Measurements from ENCODE around the gene TLE1.

The TLE1 gene

DNA sequence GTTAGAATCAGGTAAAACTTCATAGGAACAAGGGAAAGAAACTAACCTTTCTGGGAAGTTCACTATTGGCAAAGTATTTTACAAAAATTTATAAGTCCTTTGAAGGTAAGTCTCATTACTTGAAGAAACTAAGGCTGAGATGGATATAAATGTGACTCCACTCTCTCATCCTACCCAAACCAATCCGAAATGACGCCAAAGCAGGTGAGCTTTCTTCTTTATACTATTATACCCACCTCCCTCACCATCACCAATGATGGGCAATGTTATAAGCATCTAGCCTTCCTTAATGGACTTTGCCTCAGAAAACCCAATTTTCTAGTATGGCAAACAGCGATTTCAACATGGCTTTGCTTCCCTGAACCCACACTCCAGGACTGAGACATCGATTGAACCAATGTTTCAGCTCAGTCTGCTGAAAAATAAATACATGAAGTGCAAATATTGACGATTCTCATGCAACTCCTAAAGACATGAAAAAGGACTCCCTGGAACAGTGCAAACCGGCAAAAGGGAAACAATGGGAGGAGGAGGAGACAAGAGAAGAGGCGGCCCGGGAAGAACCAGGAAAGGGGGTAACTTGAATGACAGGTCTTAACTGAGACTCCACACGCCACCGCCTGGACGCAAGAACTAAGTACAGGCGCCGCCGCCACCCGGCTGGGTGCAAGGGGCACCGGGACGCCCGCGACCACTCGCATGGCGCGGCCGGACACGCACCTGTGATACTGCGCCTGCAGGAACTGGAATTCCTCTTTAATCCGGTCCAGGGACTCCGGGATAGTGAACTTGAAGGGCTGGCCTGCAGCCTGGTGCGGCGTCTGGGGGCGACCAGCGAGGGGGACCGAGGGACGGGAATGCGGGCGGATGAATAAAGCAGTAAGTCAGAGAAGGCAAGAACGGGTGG is 2.5 kb downstream of the TLE1 start:
- no peak for DNase-seq

DNA sequence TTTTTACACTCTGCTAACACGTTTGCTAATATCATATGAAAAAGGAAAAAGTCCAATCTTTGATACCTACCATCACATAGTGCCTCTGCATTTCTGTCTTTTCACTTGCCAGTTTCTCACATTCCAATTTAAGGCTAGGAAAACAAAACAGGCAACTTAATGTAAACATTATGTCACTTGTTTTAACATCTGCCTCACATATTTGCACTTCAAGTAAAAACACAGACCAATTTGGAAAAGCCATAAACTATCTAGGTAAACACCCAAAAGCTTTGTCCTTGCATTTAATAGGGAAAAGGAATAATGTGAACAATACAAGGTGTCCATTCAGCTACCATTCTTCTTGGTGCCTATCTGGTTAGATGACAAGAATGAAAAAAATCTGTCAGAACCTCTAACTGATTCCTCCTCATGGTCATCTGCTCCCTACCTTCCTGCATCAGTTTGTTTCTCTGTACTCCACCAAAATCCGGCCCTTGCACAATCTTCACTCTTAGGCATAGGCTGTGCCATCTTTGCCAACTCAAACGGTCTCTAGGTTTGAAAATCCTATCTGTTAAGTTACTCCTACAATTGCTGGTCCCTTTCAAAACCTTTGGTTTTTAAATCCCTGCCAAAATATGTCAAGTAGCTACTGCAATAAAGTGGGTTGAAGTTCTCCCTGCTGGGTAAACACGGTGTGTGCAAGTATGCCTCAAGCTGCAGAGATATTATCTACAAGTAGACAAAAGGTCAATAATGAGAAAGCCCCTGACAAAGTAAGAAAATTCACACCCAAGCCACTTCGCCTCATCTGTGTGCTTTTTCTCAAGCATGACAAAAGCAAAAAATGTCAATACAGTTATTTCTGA is 3.4 kb downstream of the TLE1 start:
- no peak for DNase-seq

DNA sequence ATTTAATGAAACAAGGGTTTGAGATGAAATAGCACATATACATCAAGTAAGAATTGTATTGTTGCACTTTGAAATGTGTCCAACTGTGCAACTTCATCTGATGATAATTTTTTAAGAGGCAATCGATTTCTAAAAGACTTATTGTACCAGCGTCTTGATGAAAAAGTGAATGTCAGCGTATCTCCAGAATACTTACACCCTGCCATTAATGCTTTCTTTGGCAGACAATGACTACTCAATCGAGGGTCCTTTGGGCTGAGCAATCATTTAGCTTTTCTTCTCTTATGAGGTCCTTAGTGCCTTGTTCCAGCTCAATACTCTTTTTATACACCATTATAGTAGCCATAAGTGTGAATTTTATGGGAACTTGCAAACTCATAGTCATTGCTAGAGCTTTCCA is 4.7 kb downstream of the TLE1 start:
- no peak for DNase-seq

DNA sequence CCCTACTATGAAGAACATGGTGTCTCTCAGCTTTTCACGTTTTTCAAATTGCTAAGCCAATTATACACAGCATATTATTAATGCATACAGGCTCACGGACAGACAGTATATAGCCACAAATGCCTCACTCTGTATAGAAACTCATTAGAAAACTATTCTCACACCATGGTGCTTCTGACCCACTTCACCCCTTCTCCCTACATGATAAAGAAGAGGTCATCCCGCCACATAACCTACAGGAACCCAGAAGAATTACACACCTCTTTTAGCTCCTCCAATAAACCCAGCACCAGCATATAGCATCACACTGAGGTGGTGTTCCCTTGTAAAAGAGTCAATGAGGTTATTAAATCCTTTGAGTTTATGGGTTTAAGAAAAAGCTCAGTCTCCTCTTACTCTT is 5.6 kb downstream of the TLE1 start:
- DNase-seq: no peak

DNA sequence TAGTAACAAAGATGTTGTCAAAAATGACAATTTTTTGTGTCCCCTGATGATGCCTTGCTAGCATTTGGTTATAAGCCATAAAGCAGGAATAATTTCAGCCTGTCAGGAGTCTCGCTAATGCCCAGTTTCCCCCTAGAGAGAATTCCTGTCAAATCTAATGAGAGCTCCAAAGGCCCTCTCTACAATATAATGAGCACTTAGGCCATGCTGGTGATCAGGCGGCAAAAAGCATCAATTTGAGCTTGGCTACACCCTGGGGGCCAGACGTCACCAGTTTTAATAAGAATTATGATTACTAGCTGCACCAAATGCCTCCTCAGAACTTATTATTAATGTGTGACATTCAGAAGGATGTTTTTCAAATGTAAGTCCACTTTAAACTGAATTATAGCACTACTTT is 6.1 kb downstream of the TLE1 start:
- no peak for DNase-seq

DNA sequence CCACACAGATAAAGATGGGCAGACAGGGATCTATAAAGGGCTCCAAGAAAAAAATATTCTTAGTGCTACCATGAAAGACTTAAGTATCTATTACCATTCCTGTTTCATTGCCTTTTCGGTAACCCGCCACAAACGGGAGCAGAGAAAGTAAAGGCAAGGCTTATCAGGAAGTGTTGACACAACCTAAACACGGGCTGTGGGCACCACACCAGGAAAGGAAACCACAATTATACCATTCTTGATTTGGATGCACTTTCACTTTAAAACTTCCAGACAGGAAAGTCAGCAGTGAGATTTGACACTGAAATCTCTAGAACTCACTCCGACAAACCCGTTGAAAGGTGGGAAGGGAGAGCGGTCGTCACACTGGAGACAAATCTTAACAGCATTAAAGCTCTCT is 6.5 kb downstream of the TLE1 start:
- no peak for DNase-seq

DNA sequence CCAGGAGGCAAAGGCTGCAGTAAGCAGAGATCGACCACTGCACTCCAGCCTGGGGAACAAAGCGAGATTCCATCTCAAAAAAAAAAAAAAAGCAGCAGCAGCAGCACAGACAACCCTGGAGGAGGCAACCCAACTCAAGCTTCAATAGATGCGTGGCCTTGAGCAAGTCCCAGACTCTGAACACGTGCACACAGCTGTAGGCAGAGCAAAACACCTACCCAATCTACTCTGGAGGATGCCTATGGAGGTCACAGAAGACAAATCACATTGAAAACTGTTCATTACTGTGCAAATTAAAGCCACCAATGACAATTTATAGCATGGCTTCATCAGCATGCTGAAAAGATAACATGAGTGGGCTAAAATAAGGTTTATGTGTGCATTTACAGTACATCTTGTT is 7.2 kb downstream of the TLE1 start:
- no peak for DNase-seq

DNA sequence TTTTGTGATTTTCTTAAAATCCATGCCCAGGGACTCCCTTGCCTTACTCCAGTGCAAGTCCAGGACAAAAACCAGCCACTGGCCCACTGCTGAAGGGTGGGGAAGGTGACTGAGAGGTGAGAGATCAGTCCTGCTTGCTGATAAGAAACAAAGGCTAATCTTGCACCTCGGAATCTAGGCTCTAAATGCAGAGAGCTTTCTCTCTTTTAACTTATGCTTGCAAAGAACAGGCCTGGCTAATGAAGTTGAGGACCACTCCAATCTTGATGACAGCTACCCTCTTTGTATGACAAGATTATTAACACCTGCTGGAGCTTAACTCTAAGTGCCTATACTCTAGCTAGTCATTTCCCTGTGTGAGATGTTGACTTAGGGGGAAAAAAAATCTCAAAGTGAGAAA is 8.8 kb downstream of the TLE1 start:
- DNase-seq: no peak

DNA sequence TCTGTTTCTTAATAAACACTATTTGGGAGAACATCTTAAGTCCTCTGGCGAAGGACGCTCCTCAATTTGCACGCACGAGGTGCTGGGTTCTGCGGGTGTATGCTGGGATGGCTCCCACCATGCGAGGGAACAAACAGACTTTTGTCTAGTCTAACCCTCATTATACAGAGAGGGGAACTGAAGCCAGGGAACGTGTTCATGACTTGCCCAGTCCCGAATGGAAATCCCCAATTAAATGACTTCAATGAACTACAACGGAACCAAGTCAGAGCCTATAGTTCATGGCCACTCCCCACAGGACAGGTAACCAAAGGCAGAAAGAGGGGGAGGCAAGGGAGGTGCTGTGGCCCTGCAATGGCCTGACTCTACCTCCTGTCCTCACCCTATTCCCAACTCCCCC is 9.3 kb downstream of the TLE1 start:
- DNase-seq: no peak

DNA sequence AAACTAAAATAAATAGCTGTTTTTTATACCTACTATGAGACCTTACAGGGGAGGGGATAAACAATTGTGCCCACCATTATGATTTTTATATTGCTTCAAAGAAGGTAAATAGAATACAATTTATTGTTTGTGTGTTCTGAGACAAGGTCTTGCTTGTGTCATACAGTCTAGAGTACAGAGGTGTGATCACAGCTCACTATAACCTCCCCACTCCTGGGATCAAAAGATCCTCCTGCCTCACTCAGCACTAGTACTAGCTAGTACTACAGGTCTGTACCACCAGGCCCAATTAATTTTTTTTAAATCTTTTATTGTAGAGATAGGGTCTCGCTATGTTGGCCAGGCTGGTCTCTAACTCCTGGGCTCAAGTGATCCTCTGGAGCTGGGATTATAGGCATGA is 11.3 kb downstream of the TLE1 start:
- DNase-seq: no peak

DNA sequence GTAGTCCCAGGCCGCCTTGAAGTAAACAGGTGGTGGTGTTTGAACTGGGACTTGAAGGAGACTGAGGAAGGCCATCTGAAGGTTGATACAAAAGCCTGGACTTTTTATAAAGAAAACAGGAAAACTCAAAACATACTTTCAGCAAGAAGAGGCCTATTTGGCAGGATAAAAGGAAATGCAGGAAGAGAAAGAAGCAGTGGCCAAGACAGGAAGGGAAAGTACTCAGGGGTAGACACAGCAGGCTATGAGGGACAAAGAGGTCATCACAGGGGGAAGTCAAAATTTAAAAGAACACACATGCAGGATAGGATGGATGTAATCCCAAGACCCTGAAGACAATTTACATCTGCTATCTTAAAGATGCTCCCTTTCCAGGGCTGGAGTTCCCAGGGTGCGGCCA is 13.0 kb downstream of the TLE1 start:
- no peak for DNase-seq

DNA sequence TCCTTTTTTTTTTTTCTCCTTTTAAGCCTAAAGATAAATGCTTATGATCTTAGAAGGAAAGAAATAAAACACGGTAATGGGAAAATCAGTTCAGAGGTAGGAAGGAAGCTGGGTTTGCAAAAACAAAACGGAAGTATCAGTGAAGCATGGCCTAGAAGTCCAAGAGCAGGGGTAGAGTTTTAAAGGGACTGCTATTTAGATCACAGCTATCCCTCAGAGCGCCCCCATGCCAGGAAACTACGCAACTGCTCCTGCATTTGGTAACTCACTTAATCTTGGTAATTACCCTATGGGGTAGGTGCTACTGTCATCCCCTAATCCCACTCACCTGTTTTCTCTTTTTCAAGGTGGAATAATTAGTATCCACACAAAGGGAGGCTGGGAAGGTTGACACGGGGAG is 16.0 kb downstream of the TLE1 start:
- DNase-seq: no peak

DNA sequence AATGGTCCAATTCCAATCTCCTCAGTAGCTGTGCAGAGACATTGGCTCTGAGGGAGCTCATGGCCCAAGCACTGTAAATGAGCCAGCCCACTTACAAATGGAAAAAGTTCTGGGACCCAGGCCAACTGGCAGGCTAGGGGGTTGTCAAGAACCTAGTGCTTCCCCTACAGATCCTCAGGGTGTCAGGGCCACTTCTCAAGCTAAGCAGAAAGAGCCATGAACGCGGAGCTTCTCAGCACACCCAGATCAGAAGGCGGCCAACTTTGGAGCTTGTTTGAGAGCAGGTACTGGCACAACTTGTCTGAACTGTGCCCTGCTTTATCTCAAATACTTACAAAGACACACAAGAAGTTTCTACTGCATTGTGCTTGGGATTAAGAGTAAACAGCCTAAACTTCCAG is 17.5 kb downstream of the TLE1 start:
- DNase-seq: no peak

DNA sequence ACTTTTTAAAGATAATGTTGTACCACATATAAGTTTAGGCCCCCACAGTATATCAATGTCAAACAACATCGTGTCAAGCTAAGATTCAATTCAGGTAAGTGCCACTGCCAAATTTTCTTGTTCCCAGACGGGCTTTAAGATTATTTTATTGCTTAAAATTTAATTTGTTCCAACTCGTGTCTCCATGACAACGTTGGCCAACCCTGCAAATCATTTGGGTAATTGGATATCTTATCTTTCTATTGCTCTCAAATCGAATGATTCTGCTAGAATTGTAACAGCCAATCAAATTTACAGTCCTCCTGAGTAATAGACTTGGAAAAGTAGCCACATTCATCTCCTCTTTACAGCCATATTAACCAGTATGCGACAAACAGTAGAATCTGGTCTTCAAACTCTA is 19.5 kb downstream of the TLE1 start:
- DNase-seq: no peak

DNA sequence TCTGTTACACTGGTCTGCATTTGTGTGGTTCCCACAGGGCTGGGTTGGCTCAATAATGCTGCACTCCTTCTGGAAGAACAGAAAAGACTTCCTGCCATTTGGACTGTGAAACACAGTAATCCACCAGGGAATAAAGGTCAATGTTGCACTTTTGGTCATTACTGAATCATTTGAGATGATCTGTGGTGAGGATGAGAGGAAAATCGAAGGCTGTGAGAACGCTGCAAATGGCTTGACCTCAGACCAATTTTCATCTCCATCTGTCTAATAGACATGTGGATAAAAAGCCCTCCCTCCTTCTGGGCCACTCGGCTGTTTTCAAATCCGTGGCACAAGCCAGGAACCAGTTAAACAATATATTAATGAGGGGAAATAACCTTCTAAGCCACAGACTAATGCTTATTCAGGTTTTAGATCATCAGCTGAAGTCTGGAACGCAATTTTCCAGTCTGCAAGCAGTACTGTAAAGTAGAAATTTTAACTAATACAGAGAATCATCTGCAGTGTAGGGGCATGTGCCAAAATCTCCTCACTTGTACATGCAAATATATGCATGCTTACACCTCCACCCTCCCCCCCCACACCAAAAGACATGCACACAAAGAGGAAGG is 20.2 kb downstream of the TLE1 start:
- DNase-seq: no peak

DNA sequence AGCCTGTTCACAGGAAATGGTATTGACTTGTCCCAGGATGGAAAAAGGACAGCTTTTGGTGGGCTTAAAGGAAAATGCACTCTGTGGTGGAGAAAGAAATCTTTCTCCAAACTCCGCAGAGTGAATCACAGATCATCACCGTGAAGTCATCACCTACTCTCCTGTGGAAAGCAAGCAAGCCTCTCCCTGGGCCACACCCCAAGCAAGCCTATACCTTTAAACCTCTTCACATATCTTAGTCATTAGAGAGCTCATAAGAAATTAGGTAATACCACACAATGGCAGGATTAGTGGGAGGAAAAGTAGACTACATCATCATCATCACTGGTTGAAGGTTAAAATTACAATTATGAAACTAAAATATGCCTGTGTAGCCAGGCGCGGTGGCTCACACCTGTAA is 23.2 kb downstream of the TLE1 start:
- DNase-seq: no peak

DNA sequence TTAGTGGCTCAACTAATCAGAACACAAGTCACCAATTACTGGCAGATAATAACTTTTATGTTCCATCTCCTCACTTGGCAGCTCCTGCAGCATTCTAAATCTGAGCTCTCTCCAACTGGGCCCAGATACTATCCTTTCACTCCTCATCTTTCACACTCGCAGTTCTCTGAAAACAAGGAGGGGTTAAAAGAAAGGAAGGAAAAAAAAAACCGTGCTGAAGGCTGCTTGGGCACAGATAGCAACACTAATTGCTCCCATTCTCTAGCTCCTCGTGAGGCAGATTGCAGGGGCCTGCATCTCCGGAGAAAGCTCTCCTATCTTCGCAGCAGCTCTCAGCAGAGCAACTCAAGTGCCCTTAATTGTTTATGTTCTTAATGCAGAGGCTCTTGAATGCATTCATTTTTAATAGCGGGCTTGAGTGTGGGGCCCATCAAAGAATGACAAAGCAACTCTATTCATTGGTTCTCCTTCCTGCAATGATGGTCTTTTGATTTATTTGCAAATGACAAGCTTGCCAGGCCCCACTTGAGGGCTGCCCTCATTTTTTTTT is 23.9 kb downstream of the TLE1 start:
- no peak for DNase-seq

DNA sequence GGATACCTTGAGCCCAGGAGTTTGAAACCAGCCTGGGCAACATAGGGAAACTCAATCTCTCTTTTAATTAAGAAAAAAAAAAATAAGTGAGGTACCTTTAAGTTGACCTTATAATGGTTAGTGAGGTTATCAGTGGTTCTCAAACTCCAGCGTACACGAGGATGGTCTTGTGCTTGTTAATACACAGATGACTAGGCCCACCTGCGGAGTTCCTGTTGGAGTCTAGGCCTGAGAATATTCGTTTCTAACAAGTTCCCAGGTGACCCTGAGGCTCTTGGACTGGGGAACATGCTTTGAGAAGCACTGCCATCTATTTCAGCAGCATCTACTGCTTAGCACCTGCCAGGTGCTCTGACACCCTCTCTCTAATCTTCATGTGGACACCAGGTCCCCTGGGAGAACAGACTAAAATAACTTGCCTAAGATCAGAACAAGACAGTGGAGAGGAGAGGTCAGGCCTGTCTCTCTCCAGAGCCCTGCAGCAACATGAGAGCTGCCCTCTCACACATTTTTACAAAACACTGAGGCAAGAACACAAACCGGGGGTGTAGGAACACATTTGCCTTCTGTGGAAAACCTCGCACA is 24.6 kb downstream of the TLE1 start:
- no peak for DNase-seq

DNA sequence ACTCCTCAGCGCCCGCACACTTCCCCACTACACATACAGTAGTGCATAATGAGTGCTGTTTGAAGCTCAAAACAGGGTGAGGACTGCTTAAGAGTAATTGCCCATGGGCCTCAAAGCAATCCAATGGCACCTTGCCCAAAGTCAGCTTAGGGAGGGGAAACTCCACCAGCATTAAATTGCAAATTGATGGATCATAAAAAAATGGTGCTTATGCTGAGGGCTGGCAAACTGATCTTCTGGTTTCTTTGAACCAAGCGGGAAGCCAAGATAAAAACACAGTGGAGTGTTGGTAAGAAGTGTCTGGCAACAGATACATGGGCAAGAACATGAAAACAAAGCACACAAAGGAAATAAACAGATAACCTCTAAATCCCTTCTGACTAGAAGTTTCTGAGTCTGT is 28.0 kb downstream of the TLE1 start:
- no peak for DNase-seq

DNA sequence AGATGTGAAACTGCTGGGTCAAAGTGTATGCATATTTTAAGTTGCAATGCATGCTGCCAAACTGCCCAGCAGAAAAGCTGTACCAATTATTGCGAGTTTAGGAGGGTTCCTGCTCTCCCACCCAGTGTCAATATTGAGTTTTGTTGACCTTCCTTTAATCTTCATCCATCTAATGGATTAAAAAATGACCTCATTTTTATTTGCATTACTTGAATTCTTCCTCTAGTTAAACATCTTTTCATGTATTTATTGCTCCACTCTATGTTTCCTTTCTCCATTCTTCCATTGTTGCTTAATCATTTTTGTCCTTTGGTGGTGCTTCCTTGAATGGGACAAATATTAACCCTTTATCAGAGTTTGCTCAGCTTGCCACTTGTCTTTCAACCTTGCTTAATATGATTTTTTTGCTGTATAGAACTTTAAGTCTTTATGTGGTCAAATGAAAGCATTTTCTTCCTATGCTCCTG is 32.4 kb downstream of the TLE1 start:
- no peak for DNase-seq

DNA sequence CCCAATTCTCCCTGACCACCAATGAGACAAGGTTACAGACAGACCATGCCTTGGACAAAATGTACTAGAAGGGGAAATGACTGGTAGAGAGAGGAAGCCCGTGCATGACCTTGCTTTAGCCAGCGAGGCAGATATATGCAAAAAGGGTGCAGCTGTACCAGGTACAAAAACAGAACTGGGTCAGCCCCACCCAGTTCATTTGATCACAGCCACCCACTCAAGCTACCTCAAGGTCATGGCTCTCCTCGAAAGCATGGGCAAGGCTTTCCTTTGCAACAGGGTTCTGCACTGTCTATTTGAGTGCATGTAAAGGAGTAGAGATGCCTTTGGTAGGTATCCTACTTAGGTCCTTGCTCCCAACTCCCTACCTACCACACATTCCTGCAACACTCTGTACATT is 33.3 kb downstream of the TLE1 start:
- peak; percentile 0 for DNase-seq

DNA sequence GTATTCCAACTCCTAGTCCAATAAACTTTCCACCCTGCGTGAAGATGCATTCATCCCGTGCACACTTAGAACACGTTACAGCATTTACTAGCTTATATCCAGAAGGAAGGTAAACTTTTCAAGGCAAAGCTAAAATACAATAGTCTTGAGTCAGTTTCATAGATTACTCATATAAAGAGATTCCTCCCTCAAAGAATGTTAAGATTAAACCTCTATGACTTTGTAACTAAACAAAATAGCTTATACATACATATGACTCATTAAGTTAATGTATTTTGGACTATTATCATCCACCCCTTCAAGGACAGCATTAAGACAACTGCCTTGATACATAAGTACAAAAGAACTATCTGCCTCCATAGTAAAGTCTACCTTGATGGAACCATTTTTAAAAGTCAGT is 36.1 kb downstream of the TLE1 start:
- no peak for DNase-seq
